OCI-LY7 (cell line): ENCODE results near the gene TTC7B.

Source experiments
- CTCF ChIP-seq: fragments of 200-600 bp; sonication (generic); conservative IDR thresholded peaks from 2 replicates; pipeline ENCODE4 v1.5.1; 2014; ENCODE audit warnings: mild to moderate bottlenecking, antibody characterized with exemption, low read length, moderate library complexity, mixed read lengths
- EZH2phosphoT487 ChIP-seq: fragments of 200-600 bp; sonication (generic); IDR thresholded peaks from 2 replicates; pipeline ENCODE4 v1.6.1; 2018; ENCODE audit warnings: low read depth, borderline replicate concordance, mild to moderate bottlenecking, mixed run types, antibody characterized with exemption, low read length, moderate library complexity, mixed read lengths

DNA sequence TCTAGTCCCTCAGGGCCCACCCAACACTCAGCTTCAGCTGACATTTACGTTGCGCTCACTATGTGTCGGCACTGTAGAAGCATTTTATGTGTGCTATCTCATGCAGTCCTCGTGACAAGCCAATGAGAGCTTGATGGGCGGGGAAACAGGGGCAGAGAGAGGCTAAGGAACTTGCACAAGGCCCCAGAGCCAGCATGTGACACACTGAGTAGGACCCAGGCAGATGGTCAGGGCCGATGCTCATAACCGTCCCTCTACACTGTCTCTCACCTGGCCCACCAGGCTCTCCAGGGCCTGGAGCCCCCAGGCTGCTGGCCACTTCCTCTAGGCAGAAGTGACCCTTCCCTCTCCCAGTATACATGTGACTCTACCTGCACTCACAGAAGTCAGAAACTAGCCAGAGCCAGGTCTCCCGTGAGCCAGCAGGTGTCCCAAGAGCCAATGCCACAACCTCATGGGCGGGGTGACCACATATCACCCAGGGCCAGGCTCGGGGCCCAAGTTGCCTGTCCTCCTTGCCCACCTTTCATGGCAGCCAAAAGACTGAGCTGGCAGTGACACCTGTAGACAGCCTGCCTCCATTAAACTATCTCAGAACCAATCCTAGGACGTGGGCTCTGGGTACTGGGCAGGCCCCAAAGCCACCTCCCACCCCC lies 38.3 kb downstream of the TTC7B start:
- TF ChIP-seq CTCF (no peak), EZH2phosphoT487 (no peak)
